Karpas-422 (cell line): ENCODE results near the gene EBF3. TPM values are rescaled to one million over a fixed set of nuclear protein-coding genes. Genes with fewer than 3 reads are reported as not detected.
"Not testable (repeated sequence)": the region's sequence is repeated elsewhere in the genome, so short reads cannot be mapped to it uniquely, and the experiment has no call there.

Experiments
- DNase-seq: peaks from one replicate; pipeline ENCODE4 v3.0.0-alpha.2; 2015
- H2AFZ ChIP-seq: fragments of 200-600 bp; sonication (generic); 2 replicates; pipeline ENCODE4 v1.6.1; 2014; ENCODE audit warnings: antibody characterized with exemption, low read length, mixed read lengths
- H3K27ac ChIP-seq: fragments of 200-600 bp; sonication (generic); 2 replicates; pipeline ENCODE4 v1.5.1; 2014; ENCODE audit warnings: mild to moderate bottlenecking, low read length, moderate library complexity
- H3K27me3 ChIP-seq: fragments of 200-600 bp; sonication (generic); 2 replicates; pipeline ENCODE4 v1.6.1; 2014; ENCODE audit warnings: low read length, mixed read lengths
- H3K36me3 ChIP-seq: fragments of 200-600 bp; sonication (generic); 2 replicates; pipeline ENCODE4 v1.6.1; 2014; ENCODE audit warnings: low read length, mixed read lengths; ENCODE audit not compliant: insufficient read depth
- H3K4me1 ChIP-seq: fragments of 200-600 bp; sonication (generic); 2 replicates; pipeline ENCODE4 v1.6.1; 2014; ENCODE audit warnings: mild to moderate bottlenecking, low read length, mixed read lengths
- H3K4me2 ChIP-seq: fragments of 200-600 bp; sonication (generic); 2 replicates; pipeline ENCODE4 v1.6.1; 2014; ENCODE audit warnings: low read length, low read depth, mild to moderate bottlenecking; ENCODE audit not compliant: poor library complexity, severe bottlenecking
- H3K4me3 ChIP-seq: fragments of 200-600 bp; sonication (generic); 2 replicates; pipeline ENCODE4 v1.5.1; 2014; ENCODE audit warnings: mild to moderate bottlenecking, antibody characterized with exemption, low read length, mixed read lengths
- H3K79me2 ChIP-seq: fragments of 200-600 bp; sonication (generic); 2 replicates; pipeline ENCODE4 v1.6.1; 2014; ENCODE audit warnings: mild to moderate bottlenecking, low read length, mixed read lengths
- H3K9ac ChIP-seq: fragments of 200-600 bp; sonication (generic); 2 replicates; pipeline ENCODE4 v1.6.0; 2014; ENCODE audit warnings: low read length
- H3K9me2 ChIP-seq: fragments of 200-600 bp; sonication (generic), shearing (Covaris generic); replicated peaks from 2 replicates; pipeline ENCODE4 v1.6.0; 2014; ENCODE audit warnings: mild to moderate bottlenecking, low read length, moderate library complexity; ENCODE audit not compliant: insufficient read depth
- H3K9me3 ChIP-seq: fragments of 300-700, 200-600 bp; sonication (generic); 2 replicates; pipeline ENCODE4 v1.6.1; 2014; ENCODE audit warnings: low read length, mixed read lengths
- H4K20me1 ChIP-seq: fragments of 200-600 bp; sonication (generic); 2 replicates; pipeline ENCODE4 v1.6.1; 2014; ENCODE audit warnings: mild to moderate bottlenecking, antibody characterized with exemption, low read length, low read depth; ENCODE audit not compliant: insufficient read depth
- total RNA-seq: library from RNA; depleted of rRNA; stranded (reverse); fragments of >200 nt; shearing (Covaris generic); gene quantifications from 2 replicates; pipeline ENCODE4 v1.2.3, GENCODE V29; 2014; ENCODE audit warnings: low replicate concordance

Gene EBF3
- total RNA-seq, 1 experiment from 2014 or later, result not detected

- H3K27ac ChIP-seq, result no peak overlapping the region
- H2AFZ ChIP-seq, result no peak overlapping the region
- H3K4me2 ChIP-seq, result no peak overlapping the region
- no peak overlapping the region for H3K9ac ChIP-seq
- H4K20me1 ChIP-seq, result no peaks in the 10 kb centered on the region
- no peak for DNase-seq
- no peak overlapping the region for H3K4me3 ChIP-seq
- no peaks in the 10 kb centered on the region for H3K9me3 ChIP-seq
- H3K4me1 ChIP-seq, result no peaks in the 10 kb centered on the region
- H3K36me3 ChIP-seq, result no peaks in the 10 kb centered on the region
- H3K27me3 ChIP-seq, result no peaks in the 10 kb centered on the region
- no peaks in the 10 kb centered on the region for H3K9me2 ChIP-seq
- H3K79me2 ChIP-seq, result no peaks in the 10 kb centered on the region
Observed at GRCh38 chr10:129922598-129923123, 41.4 kb downstream of the EBF3 start.

GRCh38 chr10:129921801-129922597 is 42.1 kb downstream of the EBF3 start:
- Histone ChIP-seq H3K9me2 (no peaks in the 10 kb centered on the region), H4K20me1 (no peaks in the 10 kb centered on the region), H3K4me3 (no peak overlapping the region), H3K9ac (no peak overlapping the region), H3K27ac (no peak overlapping the region), H3K36me3 (no peaks in the 10 kb centered on the region), H2AFZ (no peak overlapping the region), H3K4me1 (no peaks in the 10 kb centered on the region), H3K27me3 (no peaks in the 10 kb centered on the region), H3K9me3 (no peaks in the 10 kb centered on the region), H3K79me2 (no peaks in the 10 kb centered on the region), H3K4me2 (no peak overlapping the region)
- no peak for DNase-seq

- H3K4me3 ChIP-seq, result no peak overlapping the region
- no peaks in the 10 kb centered on the region for H3K36me3 ChIP-seq
- no peaks in the 10 kb centered on the region for H4K20me1 ChIP-seq
Observed at GRCh38 chr10:129921065-129921670, 42.9 kb downstream of the EBF3 start.

GRCh38 chr10:129920187-129920586 is 43.9 kb downstream of the EBF3 start:
- H3K36me3 ChIP-seq, H3K4me1 ChIP-seq, H4K20me1 ChIP-seq, H3K9me2 ChIP-seq, H3K9ac ChIP-seq, H3K9me3 ChIP-seq, H3K4me2 ChIP-seq, H3K27ac ChIP-seq, H3K79me2 ChIP-seq, DNase-seq, H2AFZ ChIP-seq, H3K27me3 ChIP-seq, H3K4me3 ChIP-seq: not testable (repeated sequence)

More at GRCh38 chr10:129921065-129921670, 42.9 kb downstream of the EBF3 start:
- Histone ChIP-seq H3K27ac (no peak overlapping the region), H3K79me2 (no peaks in the 10 kb centered on the region), H3K9me2 (no peaks in the 10 kb centered on the region), H3K27me3 (no peaks in the 10 kb centered on the region), H3K4me1 (no peaks in the 10 kb centered on the region), H3K9me3 (no peaks in the 10 kb centered on the region), H2AFZ (no peak overlapping the region), H3K4me2 (no peak overlapping the region), H3K9ac (no peak overlapping the region)
- no peak for DNase-seq

GRCh38 chr10:129919358-129919757 is 44.7 kb downstream of the EBF3 start:
- Histone ChIP-seq H4K20me1 (no peaks in the 10 kb centered on the region), H3K36me3 (no peaks in the 10 kb centered on the region), H3K9me3 (no peaks in the 10 kb centered on the region), H3K9me2 (no peaks in the 10 kb centered on the region), H3K4me2 (no peak overlapping the region), H3K79me2 (no peaks in the 10 kb centered on the region), H3K27ac (no peak overlapping the region), H3K4me3 (no peak overlapping the region), H2AFZ (no peak overlapping the region), H3K9ac (no peak overlapping the region), H3K4me1 (no peaks in the 10 kb centered on the region), H3K27me3 (no peaks in the 10 kb centered on the region)
- DNase-seq, result no peak

- DNase-seq, result no peak
- Histone ChIP-seq H3K4me2 (no peak overlapping the region), H4K20me1 (no peaks in the 10 kb centered on the region), H3K36me3 (no peaks in the 10 kb centered on the region), H3K27me3 (no peaks in the 10 kb centered on the region), H3K4me1 (no peaks in the 10 kb centered on the region), H3K4me3 (no peak overlapping the region), H2AFZ (no peak overlapping the region), H3K79me2 (no peaks in the 10 kb centered on the region), H3K27ac (no peak overlapping the region), H3K9me2 (no peaks in the 10 kb centered on the region), H3K9ac (no peak overlapping the region), H3K9me3 (no peaks in the 10 kb centered on the region)
Observed at GRCh38 chr10:129918836-129919235, 45.2 kb downstream of the EBF3 start.

- Histone ChIP-seq H2AFZ (no peak overlapping the region), H3K4me1 (no peaks in the 10 kb centered on the region), H3K4me3 (no peak overlapping the region), H3K27me3 (no peaks in the 10 kb centered on the region), H3K4me2 (no peak overlapping the region), H3K9me3 (no peaks in the 10 kb centered on the region), H3K9ac (no peak overlapping the region), H4K20me1 (no peaks in the 10 kb centered on the region), H3K27ac (no peak overlapping the region), H3K36me3 (no peaks in the 10 kb centered on the region), H3K9me2 (no peaks in the 10 kb centered on the region), H3K79me2 (no peaks in the 10 kb centered on the region)
- no peak for DNase-seq
Observed at GRCh38 chr10:129918401-129918800, 45.7 kb downstream of the EBF3 start.

- Histone ChIP-seq H3K9ac (no peak overlapping the region), H4K20me1 (no peaks in the 10 kb centered on the region), H3K27ac (no peak overlapping the region), H3K9me3 (no peaks in the 10 kb centered on the region), H3K36me3 (no peaks in the 10 kb centered on the region), H2AFZ (no peak overlapping the region), H3K27me3 (no peaks in the 10 kb centered on the region), H3K79me2 (no peaks in the 10 kb centered on the region), H3K4me1 (no peaks in the 10 kb centered on the region), H3K4me2 (no peak overlapping the region), H3K9me2 (no peaks in the 10 kb centered on the region), H3K4me3 (no peak overlapping the region)
- no peak for DNase-seq
Observed at GRCh38 chr10:129917936-129918335, 46.1 kb downstream of the EBF3 start.
